Activated CD8-positive, alpha-beta memory T cell treated with anti-CD3 and anti-CD28 coated beads for 1 hour (primary cell): ENCODE data around the gene RALGAPB.

Experiments
- DNase-seq, 2 donors: peaks; one replicate each; pipeline ENCODE4 v3.0.0-alpha.2; 2020; ENCODE audit warnings: low read depth in 1 of 2; ENCODE audit errors: extremely low read depth in 1 of 2

RALGAPB gene

DNA sequence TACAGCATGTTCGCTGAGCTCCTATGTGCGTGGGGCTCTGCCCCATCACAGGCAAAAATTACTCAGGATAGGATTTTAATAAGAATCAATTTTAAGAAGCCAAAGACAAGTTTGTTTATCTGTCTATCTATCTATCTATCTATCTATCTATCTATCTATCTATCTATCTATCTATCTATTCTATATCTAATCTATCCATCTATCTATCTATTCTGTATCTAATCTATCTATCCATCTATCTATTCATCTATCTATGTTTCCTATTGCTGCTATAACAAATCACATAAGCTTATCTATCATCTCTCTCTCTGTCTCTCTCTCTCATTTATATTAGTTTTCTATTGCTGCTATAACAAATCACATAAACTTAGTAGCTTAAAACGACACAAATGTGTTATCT is 130.6 kb downstream of the RALGAPB start:
- DNase-seq = no peak

DNA sequence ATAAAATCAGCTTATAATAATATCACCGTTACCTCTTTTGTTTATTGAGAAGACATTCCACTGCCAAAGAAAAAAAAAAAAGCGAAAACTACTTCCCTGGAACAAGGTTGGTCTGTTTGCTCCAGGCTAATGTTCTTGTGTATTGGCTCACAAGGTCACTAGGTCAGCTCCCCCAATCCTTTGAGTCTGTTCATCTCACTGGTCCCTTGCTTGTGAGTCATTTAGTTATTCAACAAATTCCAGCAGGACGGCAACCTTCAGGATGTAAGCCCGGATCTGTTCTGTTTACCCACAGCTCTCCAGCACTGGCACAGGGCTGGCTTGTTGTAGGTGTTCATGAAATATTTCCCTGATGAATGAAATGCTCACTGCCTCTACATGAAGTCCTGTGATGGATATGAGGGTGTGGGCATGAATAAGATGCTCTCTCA is 132.2 kb downstream of the RALGAPB start:
- DNase-seq = no peak

DNA sequence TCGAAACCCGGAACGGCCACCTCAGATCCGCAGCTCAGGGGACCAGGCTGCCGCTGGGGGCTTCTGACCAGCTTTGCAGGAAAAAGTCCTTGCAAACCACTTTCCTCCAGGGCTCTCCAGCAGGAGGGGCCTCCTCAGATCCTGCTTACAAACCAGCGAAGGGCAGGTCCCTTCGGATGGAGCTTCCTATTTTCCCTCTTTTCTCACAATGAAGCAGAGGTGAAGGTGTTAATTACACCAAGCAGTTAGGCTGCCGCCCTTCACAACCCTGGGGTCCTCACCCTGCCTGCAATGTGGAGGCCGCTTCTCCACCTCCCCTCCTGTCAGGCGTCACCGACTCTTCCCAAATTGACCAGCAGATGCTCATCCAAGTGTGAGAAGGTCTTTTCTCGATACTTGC is 134.7 kb downstream of the RALGAPB start:
- no peak for DNase-seq

DNA sequence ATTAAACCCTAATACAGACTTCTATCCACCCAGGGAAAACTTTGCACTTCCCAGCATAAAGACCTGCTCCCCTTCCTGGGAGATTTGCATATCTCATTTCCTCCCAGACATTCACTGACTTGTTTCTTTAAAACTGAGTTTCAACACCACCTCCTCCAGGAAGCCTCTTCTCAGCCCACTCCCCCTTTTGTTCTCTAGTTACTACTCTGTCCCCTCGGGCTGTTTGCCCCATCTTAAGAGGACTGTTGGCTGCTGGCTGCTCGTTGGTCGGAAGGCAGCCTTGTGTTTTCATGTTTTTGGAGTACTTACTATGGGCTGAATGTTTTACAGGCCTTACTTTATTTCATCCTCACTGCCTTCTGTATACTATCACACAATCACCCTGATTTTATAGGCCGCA is 135.5 kb downstream of the RALGAPB start:
- no peak for DNase-seq

DNA sequence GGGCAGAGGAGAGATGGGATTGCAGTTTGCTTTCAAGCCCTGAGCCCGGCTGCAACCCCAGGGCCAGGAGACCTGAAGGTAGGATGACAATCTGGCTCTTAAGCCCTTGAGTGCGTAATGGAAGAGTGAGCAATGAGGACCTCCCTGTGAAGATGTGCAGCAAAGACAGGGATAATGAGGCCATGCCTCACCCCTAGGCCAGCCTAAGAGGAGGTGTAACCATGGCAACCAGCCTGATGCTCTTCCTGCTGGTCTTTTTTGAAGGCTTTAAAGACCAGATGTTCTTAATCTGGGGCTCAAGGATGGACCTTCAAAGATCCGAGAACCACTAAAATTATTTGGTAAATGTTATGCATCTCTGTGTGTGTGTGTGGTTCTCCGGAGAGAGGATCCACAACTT is 137.2 kb downstream of the RALGAPB start:
- DNase-seq = no peak

DNA sequence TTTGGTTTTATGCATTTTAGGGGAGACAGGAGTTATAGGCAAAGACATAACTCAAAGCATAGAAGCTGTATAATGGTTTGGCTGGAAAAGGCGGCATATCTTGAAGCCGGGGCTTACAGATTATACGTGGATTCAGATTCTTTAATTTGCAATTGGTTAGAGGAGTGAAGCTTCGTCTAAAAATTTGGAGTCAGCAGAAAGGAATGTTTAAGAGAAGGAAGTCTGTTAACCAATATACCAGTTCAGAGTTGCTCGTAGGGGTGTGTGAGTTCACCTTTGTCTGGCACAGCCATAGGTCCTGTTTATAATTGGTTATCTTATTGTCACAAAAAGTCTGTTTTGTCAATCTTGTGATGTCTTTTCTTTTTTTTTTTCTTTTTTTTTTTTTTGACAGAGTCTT is 137.9 kb downstream of the RALGAPB start:
- no peak for DNase-seq

DNA sequence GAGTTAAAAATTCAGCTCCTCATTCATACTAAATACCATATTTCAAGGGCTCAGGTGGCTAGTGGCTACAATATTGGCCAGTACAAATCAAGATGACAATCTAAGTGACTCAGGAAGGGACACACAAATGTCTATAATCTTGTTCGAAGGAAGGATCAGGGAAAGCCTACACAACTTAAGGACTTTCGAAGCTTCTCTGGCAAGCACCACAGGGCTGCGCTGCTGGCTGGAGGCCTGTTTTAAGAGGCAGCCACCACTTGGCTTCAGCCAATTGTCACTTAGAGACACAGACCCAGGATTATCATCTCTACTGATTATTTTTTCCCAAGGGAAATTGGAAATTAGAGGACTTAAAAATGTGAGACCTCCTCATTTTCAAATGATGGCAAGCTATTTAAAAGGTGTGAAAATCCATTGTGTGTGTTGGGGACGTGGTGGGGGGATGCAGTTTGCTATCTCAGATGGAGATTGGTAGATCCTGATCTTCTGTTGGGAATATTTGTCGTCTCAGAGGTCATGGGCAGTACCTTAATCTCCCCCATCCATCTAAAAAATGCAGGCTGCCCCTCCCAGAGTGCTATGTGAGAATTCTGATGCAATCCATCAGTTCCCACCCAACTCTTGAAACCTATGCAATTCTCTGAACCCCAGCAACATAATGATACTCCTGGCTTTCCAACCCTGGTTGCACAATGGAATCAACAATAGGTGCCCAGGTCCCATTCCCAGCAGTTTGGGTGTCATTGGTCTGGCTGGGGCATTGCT is 140.3 kb downstream of the RALGAPB start:
- no peak for DNase-seq

DNA sequence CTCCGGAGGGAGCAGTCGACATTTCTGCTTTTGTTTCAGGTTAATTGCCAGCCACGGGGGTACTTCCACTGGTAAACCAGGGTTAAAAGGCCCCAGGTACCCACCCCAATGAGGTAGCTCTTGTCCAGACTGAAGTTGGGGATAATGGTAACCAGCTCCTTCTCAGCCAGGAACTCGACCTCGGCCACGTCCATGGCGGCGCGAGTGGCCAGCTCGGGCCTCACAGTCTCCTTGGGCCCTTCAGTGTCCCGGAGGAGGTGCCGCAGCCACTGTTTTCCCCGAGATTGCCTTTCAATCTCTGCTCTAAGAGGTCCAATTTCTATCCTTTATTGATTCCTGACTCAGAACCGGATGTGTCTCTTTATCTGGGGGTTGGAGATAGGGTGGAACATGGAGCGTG is 142.6 kb downstream of the RALGAPB start:
- no peak for DNase-seq

DNA sequence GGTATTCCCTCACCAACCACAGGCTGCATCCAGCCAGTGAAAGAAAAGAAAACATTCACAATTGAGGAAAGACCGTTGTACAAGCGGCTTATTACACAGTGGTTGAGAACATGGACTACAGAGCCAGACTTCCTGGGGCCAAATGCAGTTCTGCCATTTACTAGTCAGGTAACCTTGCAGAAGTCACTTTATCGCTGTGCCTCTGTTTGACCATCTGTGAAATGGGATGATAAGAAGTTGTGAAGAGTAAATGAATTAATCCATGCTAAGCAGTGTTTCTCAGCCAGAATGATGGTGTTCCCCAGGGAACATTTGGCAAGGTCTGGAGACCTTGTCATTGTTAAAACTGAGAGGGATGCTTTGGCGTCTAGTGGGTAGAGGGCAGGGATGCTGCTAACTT is 143.8 kb downstream of the RALGAPB start:
- DNase-seq = no peak

DNA sequence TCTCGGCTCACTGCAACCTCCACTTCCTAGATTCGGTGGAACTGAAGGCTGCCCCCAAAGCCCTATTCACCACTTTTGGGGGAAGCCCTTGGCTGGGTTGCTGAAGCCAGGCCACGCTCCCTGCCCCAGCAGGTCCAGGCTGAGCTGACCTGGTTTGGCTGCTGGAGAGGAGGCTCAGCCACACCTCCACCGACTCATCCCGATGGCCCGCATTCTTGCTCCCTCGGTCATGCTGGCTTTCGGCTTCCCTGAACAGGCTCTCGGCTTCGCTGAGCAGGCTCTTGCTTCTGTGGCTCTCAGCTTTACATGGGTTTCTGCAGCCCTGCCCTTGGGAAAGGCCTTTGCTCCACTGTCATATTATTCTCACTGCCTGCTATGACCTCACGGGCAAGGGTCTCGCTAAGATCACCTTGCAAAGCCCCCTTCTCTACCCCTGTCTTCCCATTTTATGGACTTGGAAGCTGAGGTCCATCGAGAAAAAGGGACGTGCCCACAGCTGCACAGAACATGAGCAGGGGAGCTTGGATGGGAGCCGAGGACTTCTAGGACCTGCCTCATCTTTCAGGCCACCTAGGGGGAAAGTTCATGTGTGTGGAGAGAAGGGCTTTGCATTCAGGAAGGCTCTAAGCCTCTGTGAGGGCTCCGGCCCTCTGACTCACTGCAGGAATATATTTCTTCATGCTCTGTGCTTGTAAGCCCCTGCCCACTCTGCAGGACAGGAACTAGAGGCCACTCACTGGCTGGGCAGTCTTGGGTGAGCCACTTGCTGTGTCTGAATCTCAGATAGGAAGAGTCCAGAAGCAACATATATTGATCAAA is 144.6 kb downstream of the RALGAPB start:
- no peak for DNase-seq

DNA sequence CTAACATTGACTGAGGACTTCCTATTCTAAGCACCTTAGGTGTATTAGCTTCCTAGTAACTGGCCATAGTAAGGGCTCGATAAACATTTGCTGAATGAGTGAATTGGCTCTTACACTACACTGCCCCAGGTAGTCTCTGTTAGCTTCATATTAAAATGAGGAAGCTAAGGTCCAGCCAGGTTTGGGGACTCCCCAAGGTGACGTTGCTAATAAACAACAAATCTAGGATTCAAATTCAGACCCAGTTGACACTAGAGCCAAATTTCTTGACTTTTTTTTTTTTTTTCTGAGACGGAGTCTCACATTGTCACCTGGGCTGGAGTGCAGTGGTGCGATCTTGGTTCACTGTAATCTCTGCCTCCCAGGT is 145.2 kb downstream of the RALGAPB start:
- no peak for DNase-seq

DNA sequence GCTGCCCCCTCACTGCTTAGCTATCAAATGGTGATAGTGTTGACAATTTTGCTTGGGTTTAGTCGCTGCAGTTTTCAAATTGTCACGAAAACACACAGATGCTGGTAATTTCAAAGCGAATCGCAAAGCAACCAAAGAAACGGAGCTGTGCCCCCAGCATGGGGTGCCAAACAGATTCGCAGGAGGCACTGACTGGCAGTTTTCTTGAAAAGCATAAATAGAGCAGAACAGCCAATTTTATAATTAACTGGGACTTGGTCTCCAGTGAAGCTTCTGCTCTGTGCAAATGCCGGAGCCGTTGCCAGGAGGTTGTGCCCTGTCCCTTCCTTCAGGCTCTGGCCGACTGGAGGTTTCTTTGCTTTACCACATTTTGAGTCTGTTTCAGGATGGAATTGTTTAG is 147.8 kb downstream of the RALGAPB start:
- no peak for DNase-seq

DNA sequence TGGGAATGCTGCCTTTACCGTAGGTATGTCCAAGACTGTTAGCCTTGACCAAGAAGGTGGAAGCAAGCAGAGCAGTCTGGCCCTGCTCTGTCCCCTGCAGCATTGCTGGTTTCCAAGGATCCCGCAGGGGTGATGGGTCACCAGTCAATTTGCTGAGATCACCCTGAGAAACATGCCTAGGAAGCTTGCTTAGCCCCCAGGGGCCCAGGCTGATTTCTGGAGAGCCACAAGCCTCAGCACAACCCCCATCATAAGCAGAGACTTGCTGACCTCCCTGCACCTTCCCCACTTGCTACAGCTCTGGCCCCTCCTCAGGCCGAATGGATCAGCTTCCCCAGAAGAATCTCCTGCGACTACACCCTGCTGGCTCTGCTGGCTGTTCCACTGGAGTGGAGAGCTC is 150.4 kb downstream of the RALGAPB start:
- no peak for DNase-seq

DNA sequence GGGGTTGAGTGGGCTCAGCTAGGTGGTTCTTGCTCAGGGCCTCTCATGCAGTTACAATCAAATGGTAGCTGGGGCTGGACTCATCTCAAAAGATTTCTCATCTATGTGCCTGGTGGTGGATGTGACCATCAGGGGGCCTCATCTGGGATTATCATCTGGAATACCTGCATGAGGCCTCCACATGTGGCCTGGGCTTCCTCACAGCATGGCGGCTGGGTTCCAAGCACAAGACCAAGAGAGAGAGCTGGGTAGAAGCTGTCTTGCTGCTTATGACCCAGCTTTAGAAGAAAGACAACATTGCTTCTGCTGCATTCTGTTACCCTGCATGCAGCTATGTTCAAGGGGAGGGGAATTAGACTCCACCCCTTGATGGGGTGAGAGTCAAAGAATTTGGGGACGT is 151.4 kb downstream of the RALGAPB start:
- DNase-seq = no peak

DNA sequence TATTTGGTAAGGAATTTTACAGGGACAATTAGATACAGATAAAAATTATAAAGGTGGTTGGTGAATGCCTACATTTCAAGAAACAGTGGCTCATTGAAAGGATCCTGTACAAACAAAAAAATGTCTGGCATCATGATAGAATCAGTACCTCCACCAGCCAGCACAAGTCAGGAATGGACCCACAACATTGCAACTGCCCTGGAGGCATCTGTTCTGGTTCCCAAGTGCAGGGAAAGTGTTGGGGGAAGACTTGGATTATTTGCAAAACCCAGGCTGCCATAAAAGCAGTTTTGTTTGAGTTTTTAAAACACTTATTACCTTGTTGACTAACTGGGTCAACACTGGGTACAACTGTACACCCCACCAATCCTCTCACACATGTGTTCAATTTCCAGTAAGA is 153.3 kb downstream of the RALGAPB start:
- no peak for DNase-seq

DNA sequence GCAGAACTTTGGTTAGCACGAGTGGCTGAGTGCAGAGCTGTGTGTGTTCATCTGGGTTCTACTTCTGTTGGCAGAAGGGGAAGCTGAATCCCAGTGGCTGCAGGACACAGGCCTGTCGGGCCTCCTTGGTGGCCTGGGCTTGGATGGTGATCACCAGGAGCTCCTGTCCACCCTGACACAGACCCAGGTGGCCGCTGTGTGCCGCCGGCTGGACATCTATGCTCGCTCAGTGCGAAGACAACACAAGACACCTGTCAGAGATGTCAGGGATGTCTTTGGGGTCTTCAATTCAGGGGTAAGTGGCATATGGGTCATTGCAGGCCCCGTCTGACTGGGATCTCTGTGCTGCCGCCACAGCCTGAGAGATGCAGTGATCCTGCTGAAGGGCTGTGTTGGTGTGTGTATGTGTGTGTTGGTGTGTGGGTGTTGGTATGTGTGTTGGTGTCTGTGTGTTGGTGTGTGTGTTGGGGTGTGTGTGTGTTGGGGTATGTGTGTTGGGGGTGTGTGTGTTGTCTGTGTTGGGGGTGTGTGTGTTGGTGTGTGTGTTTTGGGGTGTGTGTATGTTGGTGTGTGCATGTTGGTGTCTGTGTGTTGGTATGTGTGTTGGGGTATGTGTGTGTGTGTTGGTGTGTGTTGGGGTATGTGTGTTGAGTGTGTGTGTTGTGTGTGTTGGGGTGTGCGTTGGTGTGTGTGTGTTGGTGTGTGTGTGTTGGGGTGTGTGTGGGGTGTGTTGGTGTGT is 154.4 kb downstream of the RALGAPB start:
- DNase-seq = no peak
